ENCODE results near the gene CACNG6. TPM values are rescaled to one million over a fixed set of nuclear protein-coding genes. Genes with fewer than 3 reads are reported as not detected.

CACNG6 gene
- total and polyA plus RNA-seq, 2 experiments from 2014 or later = not detected

DNA sequence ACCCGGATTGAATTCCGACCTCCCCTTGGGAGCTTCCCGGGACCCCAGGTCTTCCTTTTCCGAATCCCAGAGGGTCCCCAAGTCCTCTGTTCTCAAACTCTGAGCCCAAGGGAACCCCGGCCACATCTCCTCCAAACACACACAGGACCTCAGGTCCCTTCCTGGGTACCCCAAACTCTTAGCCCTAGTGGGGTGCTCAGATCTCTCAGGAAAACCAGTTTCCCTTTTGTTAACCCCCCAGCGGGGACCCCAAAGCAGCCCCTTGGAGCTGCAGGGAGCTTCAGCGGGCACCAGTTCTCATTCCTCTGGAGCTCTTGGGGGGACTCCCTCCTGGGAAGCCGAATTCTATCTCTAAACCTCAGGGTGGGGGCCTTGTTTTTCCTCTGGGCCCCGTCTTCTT is 774 bp downstream of the CACNG6 start:
- H3K4me2 ChIP-seq (ENCODE audit: unreplicated experiment) = no peak overlapping the region
- H3K9me2 ChIP-seq (ENCODE audit: insufficient read depth) = no peaks in the 10 kb centered on the region
- no peak overlapping the region; the same call in 1 of the 2 replicates for H3K4me3 ChIP-seq
- H3K9ac ChIP-seq = no peak overlapping the region
- 60 to 66% methylated on average over 9 of the region's 9 CpGs for WGBS, 2 experiments (ENCODE audit: low coverage in 1 of 2, low lambda C conversion rate in 2 of 2, missing lambda C conversion rate in 2 of 2)
- no peaks in the 10 kb centered on the region for H3K36me3 ChIP-seq (ENCODE audit: low read depth)
- no peaks in the 10 kb centered on the region for H4K20me1 ChIP-seq (ENCODE audit: insufficient read depth)
- peaks cover 12% of the 10 kb centered on the region for H3K27me3 ChIP-seq (replicated peaks; ENCODE audit: insufficient read depth)
- in situ Hi-C loops (cut with MboI) = no loop called here
- no peak for DNase-seq
- H3K79me2 ChIP-seq (ENCODE audit: insufficient read depth) = no peaks in the 10 kb centered on the region
- peaks cover 3% of the 10 kb centered on the region; the same call in 1 of the 2 replicates for H3K4me1 ChIP-seq (ENCODE audit: insufficient read depth)
- TF ChIP-seq EZH2phosphoT487 (IDR thresholded peaks at IDR 0.05; ENCODE audit: insufficient read depth, low read depth) = no peak
- peak; percentile 29 for TF ChIP-seq EZH2 (IDR thresholded peaks at IDR 0.05; ENCODE audit: insufficient read depth, poor library complexity, severe bottlenecking)
- H3K9me3 ChIP-seq (ENCODE audit: low read depth) = no peaks in the 10 kb centered on the region
- no peak overlapping the region for H3K27ac ChIP-seq
- H3F3A ChIP-seq (ENCODE audit: insufficient read depth) = 0 out of 2 replicates have a peak, but pooled peaks cover 7% of the 10 kb centered on the region
- H2AFZ ChIP-seq = no peak overlapping the region

DNA sequence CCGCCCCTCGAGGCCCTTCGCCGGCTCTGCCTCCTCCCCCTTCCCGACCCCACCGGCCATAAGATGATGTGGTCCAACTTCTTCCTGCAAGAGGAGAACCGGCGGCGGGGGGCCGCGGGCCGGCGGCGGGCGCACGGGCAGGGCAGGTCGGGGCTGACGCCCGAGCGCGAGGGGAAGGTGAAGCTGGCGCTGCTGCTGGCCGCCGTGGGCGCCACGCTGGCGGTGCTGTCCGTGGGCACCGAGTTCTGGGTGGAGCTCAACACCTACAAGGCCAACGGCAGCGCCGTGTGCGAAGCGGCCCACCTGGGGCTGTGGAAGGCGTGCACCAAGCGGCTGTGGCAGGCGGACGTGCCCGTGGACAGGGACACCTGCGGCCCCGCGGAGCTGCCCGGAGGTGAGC is 1.4 kb downstream of the CACNG6 start:
- Histone ChIP-seq H3K4me1 (ENCODE audit: insufficient read depth) (peaks cover 3% of the 10 kb centered on the region; the same call in 1 of the 2 replicates), H3K9ac (no peak overlapping the region), H3K27ac (no peak overlapping the region), H3K79me2 (ENCODE audit: insufficient read depth) (no peaks in the 10 kb centered on the region), H4K20me1 (ENCODE audit: insufficient read depth) (no peaks in the 10 kb centered on the region), H3F3A (ENCODE audit: insufficient read depth) (0 out of 2 replicates have a peak, but pooled peaks cover 7% of the 10 kb centered on the region), H3K36me3 (ENCODE audit: low read depth) (no peaks in the 10 kb centered on the region), H3K9me3 (ENCODE audit: low read depth) (no peaks in the 10 kb centered on the region), H3K4me3 (no peak overlapping the region), H3K4me2 (ENCODE audit: unreplicated experiment) (no peak overlapping the region), H3K27me3 (replicated peaks; ENCODE audit: insufficient read depth) (peaks cover 17% of the 10 kb centered on the region), H2AFZ (no peak overlapping the region), H3K9me2 (ENCODE audit: insufficient read depth) (no peaks in the 10 kb centered on the region)
- in situ Hi-C loops (cut with MboI) = no loop called here
- no peak for TF ChIP-seq EZH2phosphoT487 (IDR thresholded peaks at IDR 0.05; ENCODE audit: insufficient read depth, low read depth)
- no peak for TF ChIP-seq EZH2 (IDR thresholded peaks at IDR 0.05; ENCODE audit: insufficient read depth, poor library complexity, severe bottlenecking)
- WGBS, 2 experiments (ENCODE audit: low coverage in 1 of 2, low lambda C conversion rate in 2 of 2, missing lambda C conversion rate in 2 of 2) = 19 to 29% methylated on average over 26 to 43 of the region's 43 CpGs
- DNase-seq = no peak

DNA sequence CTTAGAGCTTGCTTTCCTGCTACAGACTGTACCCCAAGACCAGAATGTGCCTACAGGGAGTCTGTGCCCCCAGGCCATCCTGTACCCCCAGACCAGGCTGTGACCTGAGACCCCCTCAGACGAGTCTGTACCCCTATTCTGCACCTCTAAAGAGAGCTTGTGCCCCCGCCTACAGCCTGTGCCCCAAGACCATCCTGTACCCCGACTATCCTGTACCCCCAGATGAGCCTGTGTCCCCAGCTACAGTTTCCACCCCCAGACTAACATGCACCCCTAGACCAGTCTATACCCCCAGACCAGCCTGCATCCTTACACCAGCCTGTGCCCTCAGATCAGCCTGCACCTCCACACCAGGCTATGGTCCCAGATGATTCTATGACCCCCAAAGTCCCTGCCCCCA is 2.0 kb downstream of the CACNG6 start:
- 0 out of 2 replicates have a peak, but pooled peaks cover 7% of the 10 kb centered on the region for H3F3A ChIP-seq (ENCODE audit: insufficient read depth)
- H3K9me3 ChIP-seq (ENCODE audit: low read depth) = no peaks in the 10 kb centered on the region
- no peak for TF ChIP-seq EZH2phosphoT487 (IDR thresholded peaks at IDR 0.05; ENCODE audit: insufficient read depth, low read depth)
- in situ Hi-C loops (cut with MboI) = no loop called here
- no peak overlapping the region for H3K9ac ChIP-seq
- peaks cover 3% of the 10 kb centered on the region; the same call in 1 of the 2 replicates for H3K4me1 ChIP-seq (ENCODE audit: insufficient read depth)
- no peak overlapping the region for H3K27ac ChIP-seq
- H3K27me3 ChIP-seq (replicated peaks; ENCODE audit: insufficient read depth) = peaks cover 17% of the 10 kb centered on the region
- H3K4me2 ChIP-seq (ENCODE audit: unreplicated experiment) = no peak overlapping the region
- H3K4me3 ChIP-seq = no peak overlapping the region
- no peak for DNase-seq
- WGBS, 2 experiments (ENCODE audit: low coverage in 1 of 2, low lambda C conversion rate in 2 of 2, missing lambda C conversion rate in 2 of 2) = 60 to 64% methylated on average over 3 of the region's 3 CpGs
- no peaks in the 10 kb centered on the region for H4K20me1 ChIP-seq (ENCODE audit: insufficient read depth)
- no peak overlapping the region for H2AFZ ChIP-seq
- no peaks in the 10 kb centered on the region for H3K36me3 ChIP-seq (ENCODE audit: low read depth)
- no peaks in the 10 kb centered on the region for H3K9me2 ChIP-seq (ENCODE audit: insufficient read depth)
- H3K79me2 ChIP-seq (ENCODE audit: insufficient read depth) = no peaks in the 10 kb centered on the region

DNA sequence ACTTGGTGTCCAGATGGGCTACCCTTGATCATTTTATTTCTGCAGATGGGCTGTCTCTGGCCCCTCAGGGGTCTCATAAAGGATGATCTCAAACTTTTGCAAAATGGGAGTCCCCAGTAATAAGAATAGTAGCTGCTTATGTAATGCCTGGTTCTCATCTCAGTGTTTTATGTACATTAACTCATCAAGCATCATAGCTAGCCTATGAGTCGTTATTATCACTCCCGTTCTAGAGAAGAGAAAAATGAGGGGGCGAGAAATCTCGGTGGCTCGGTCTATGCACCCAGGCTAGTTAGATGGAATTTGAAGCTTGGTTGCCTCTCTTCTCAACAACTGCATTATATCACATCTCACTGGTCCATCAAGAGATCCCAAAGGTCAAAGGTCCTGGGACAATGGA is 3.4 kb downstream of the CACNG6 start:
- Histone ChIP-seq H3F3A (ENCODE audit: insufficient read depth) (0 out of 2 replicates have a peak, but pooled peaks cover 7% of the 10 kb centered on the region), H2AFZ (no peak overlapping the region), H4K20me1 (ENCODE audit: insufficient read depth) (no peaks in the 10 kb centered on the region), H3K27ac (no peak overlapping the region), H3K4me1 (ENCODE audit: insufficient read depth) (peaks cover 3% of the 10 kb centered on the region; the same call in 1 of the 2 replicates), H3K9me3 (ENCODE audit: low read depth) (no peaks in the 10 kb centered on the region), H3K9ac (no peak overlapping the region), H3K36me3 (ENCODE audit: low read depth) (no peaks in the 10 kb centered on the region), H3K79me2 (ENCODE audit: insufficient read depth) (no peaks in the 10 kb centered on the region), H3K27me3 (replicated peaks; ENCODE audit: insufficient read depth) (peaks cover 23% of the 10 kb centered on the region), H3K4me2 (ENCODE audit: unreplicated experiment) (no peak overlapping the region), H3K9me2 (ENCODE audit: insufficient read depth) (no peaks in the 10 kb centered on the region), H3K4me3 (no peak overlapping the region)
- TF ChIP-seq EZH2 (IDR thresholded peaks at IDR 0.05; ENCODE audit: insufficient read depth, poor library complexity, severe bottlenecking) (no peak), EZH2phosphoT487 (IDR thresholded peaks at IDR 0.05; ENCODE audit: insufficient read depth, low read depth) (no peak)
- DNase-seq = peak; percentile 54
- 25 to 33% methylated on average over 5 of the region's 5 CpGs for WGBS, 2 experiments (ENCODE audit: low coverage in 1 of 2, low lambda C conversion rate in 2 of 2, missing lambda C conversion rate in 2 of 2)
- in situ Hi-C loops (cut with MboI) = no loop called here

DNA sequence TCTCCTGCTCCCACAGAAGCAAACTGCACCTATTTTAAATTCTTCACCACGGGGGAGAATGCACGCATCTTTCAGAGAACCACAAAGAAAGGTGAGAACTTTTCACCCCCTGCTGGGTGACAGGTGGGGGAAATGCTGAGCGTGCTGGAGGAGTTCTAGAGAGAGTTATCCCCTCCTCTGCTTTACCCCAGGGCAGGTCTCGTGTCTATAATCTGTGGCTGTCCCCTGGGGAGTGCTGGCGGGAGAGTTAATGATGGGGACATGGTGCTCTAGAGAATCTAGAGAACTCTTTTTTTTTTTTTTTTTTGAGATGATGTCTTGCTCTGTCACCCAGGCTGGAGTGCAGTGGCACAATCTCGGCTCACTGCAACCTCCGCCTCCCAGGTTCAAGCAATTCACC is 6.8 kb downstream of the CACNG6 start:
- Histone ChIP-seq H3K9ac (no peak overlapping the region), H3K9me3 (ENCODE audit: low read depth) (no peaks in the 10 kb centered on the region), H3K79me2 (ENCODE audit: insufficient read depth) (no peaks in the 10 kb centered on the region), H3F3A (ENCODE audit: insufficient read depth) (0 out of 2 replicates have a peak, but pooled peaks cover 13% of the 10 kb centered on the region), H3K27me3 (replicated peaks; ENCODE audit: insufficient read depth) (peaks cover 22% of the 10 kb centered on the region), H3K27ac (no peak overlapping the region), H4K20me1 (ENCODE audit: insufficient read depth) (no peaks in the 10 kb centered on the region), H3K36me3 (ENCODE audit: low read depth) (no peaks in the 10 kb centered on the region), H2AFZ (no peak overlapping the region), H3K4me1 (ENCODE audit: insufficient read depth) (peaks cover 3% of the 10 kb centered on the region; the same call in 1 of the 2 replicates), H3K4me3 (no peak overlapping the region), H3K9me2 (ENCODE audit: insufficient read depth) (no peaks in the 10 kb centered on the region), H3K4me2 (ENCODE audit: unreplicated experiment) (no peak overlapping the region)
- WGBS, 2 experiments (ENCODE audit: low coverage in 1 of 2, low lambda C conversion rate in 2 of 2, missing lambda C conversion rate in 2 of 2) = 35 to 43% methylated on average over 7 of the region's 7 CpGs
- in situ Hi-C loops (cut with MboI) = no loop called here
- no peak for DNase-seq
- TF ChIP-seq EZH2phosphoT487 (IDR thresholded peaks at IDR 0.05; ENCODE audit: insufficient read depth, low read depth) (no peak), EZH2 (IDR thresholded peaks at IDR 0.05; ENCODE audit: insufficient read depth, poor library complexity, severe bottlenecking) (no peak)
